WERI-Rb-1 (cell line): ENCODE results near the gene KLHL29.
"Not testable (repeated sequence)": the region's sequence is repeated elsewhere in the genome, so short reads cannot be mapped to it uniquely, and the experiment has no call there.

Source experiments
- DNase-seq: peaks from one replicate; pipeline ENCODE4 v3.0.0-alpha.2; 2020
- H3K27ac ChIP-seq: fragments of 250-450 bp; sonication (Bioruptor Pico); 2 replicates; pipeline ENCODE4 v1.5.1; 2020; ENCODE audit warnings: mild to moderate bottlenecking, moderate library complexity
- H3K27me3 ChIP-seq: fragments of 250-450 bp; sonication (Bioruptor Pico); 2 replicates; pipeline ENCODE4 v1.5.1; 2021; ENCODE audit warnings: mild to moderate bottlenecking, low read depth, moderate library complexity; ENCODE audit not compliant: insufficient read depth, severe bottlenecking
- H3K36me3 ChIP-seq: fragments of 250-450 bp; sonication (Bioruptor Pico); 2 replicates; pipeline ENCODE4 v1.5.1; 2020; ENCODE audit warnings: mild to moderate bottlenecking, moderate library complexity
- H3K4me3 ChIP-seq: 2 replicates; pipeline ENCODE4 v1.5.1; 2011; ENCODE audit warnings: low read depth, mild to moderate bottlenecking, control low read depth, low read length
- H3K9me3 ChIP-seq: fragments of 250-450 bp; sonication (Bioruptor Pico); 2 replicates; pipeline ENCODE4 v1.5.1; 2021; ENCODE audit warnings: mild to moderate bottlenecking, moderate library complexity; ENCODE audit not compliant: severe bottlenecking
- CTCF ChIP-seq: IDR thresholded peaks from 2 replicates; pipeline ENCODE4 v1.5.1; 2011; ENCODE audit warnings: low read depth, mild to moderate bottlenecking, control low read depth, inconsistent platforms, low read length

Gene KLHL29

GRCh38 chr2:23734416-23734815, 349.4 kb downstream of the KLHL29 start:
- H3K9me3 ChIP-seq = peaks cover 9% of the 10 kb centered on the region
- H3K36me3 ChIP-seq = no peaks in the 10 kb centered on the region
- H3K4me3 ChIP-seq = no peak overlapping the region
- no peak overlapping the region for H3K27ac ChIP-seq
- TF ChIP-seq CTCF = no peak
- no peaks in the 10 kb centered on the region for H3K27me3 ChIP-seq
- no peak for DNase-seq

- DNase-seq, H3K27me3 ChIP-seq, H3K9me3 ChIP-seq, H3K36me3 ChIP-seq, H3K4me3 ChIP-seq, H3K27ac ChIP-seq: not testable (repeated sequence)
Observed at GRCh38 chr2:23736783-23737182, 351.8 kb downstream of the KLHL29 start.

GRCh38 chr2:23745068-23745725, 360.2 kb downstream of the KLHL29 start:
- Histone ChIP-seq H3K36me3 (no peaks in the 10 kb centered on the region; the same call in 1 of the 2 replicates), H3K27me3 (no peaks in the 10 kb centered on the region), H3K27ac (no peak overlapping the region), H3K4me3 (no peak overlapping the region), H3K9me3 (no peaks in the 10 kb centered on the region)
- no peak for TF ChIP-seq CTCF
- DNase-seq = no peak

- no peak for DNase-seq
- Histone ChIP-seq H3K36me3 (no peaks in the 10 kb centered on the region; the same call in 1 of the 2 replicates), H3K27me3 (no peaks in the 10 kb centered on the region), H3K4me3 (no peak overlapping the region), H3K27ac (no peak overlapping the region), H3K9me3 (no peaks in the 10 kb centered on the region)
- TF ChIP-seq CTCF = no peak
Observed at GRCh38 chr2:23745726-23746105, 360.7 kb downstream of the KLHL29 start.

GRCh38 chr2:23746141-23746863, 361.3 kb downstream of the KLHL29 start:
- Histone ChIP-seq H3K27me3 (no peaks in the 10 kb centered on the region), H3K36me3 (no peaks in the 10 kb centered on the region; the same call in 1 of the 2 replicates), H3K4me3 (no peak overlapping the region), H3K27ac (no peak overlapping the region), H3K9me3 (no peaks in the 10 kb centered on the region)
- no peak for DNase-seq
- no peak for TF ChIP-seq CTCF

- Histone ChIP-seq H3K4me3 (no peak overlapping the region), H3K36me3 (peaks cover 12% of the 10 kb centered on the region), H3K27ac (no peak overlapping the region), H3K27me3 (no peaks in the 10 kb centered on the region), H3K9me3 (no peaks in the 10 kb centered on the region)
- no peak for TF ChIP-seq CTCF
- no peak for DNase-seq
Observed at GRCh38 chr2:23751747-23752265, 366.8 kb downstream of the KLHL29 start.
